ENCODE data around the gene SLC16A10. TPM values are rescaled to one million over a fixed set of nuclear protein-coding genes. Genes with fewer than 3 reads are reported as not detected.

The SLC16A10 gene
- total and polyA plus RNA-seq, 2 of the 4 experiments (the other 2 are of a cell fraction): not detected

DNA sequence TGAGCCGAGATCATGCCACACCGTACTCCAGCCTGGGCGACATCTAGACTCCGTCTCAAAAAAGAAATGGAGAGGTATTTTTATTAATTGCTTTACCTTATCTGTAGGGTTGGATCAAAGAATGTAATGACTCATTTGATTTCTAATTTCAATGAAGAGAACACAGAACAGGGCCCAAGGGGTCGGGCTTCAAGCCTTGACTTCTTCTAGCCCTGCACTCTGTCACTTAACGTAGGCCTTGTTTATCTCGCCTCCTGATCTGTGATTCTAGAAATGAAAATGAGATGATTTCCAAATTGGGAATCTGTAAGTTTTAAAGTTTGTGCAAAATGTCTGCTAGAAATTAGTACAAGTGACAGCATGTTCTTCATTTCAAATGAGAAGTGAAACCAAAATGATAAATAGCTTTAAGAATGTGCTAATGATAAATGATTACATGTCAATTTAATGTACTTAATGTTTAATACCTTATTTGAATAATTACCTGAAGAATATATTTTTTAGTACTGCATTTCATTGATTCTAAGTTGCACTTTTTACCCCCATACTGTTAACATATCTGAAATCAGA lies 180.5 kb downstream of the SLC16A10 start:
- H2BK20ac ChIP-seq (ENCODE audit: low read depth, low read length): no peak overlapping the region
- no peak overlapping the region for H2AK9ac ChIP-seq (replicated peaks; ENCODE audit: low read depth, low read length, poor library complexity)
- no peak overlapping the region for H2BK15ac ChIP-seq (ENCODE audit: low read depth, low read length)
- H2BK5ac ChIP-seq (ENCODE audit: low read depth, low read length, poor library complexity, severe bottlenecking): no peak overlapping the region
- H4K20me1 ChIP-seq (ENCODE audit: insufficient read depth, low read length): peaks cover 12% of the 10 kb centered on the region; the same call in 1 of the 2 replicates
- no peak overlapping the region for H4K91ac ChIP-seq (ENCODE audit: insufficient read depth, low read depth, low read length)
- WGBS, 2 experiments (ENCODE audit: extremely low coverage in 2 of 2, insufficient read length in 1 of 2): 100% methylated on average over 2 of the region's 7 CpGs; no CpG with 5 or more reads in 1 of the 2 experiments
- intact Hi-C loops (cut with micrococcal nuclease): no loop called here
- H3K4me1 ChIP-seq (ENCODE audit: control insufficient read depth, insufficient read depth, low read length): peaks cover 8% of the 10 kb centered on the region
- ChIA-PET CTCF (no interaction called here), POLR2A (ENCODE audit: unreplicated experiment) (no interaction called here)
- H3K18ac ChIP-seq (ENCODE audit: low read depth, low read length): no peak overlapping the region
- no peak overlapping the region for H3K4me2 ChIP-seq (ENCODE audit: low read depth, low read length)
- H3K27me3 ChIP-seq (ENCODE audit: control insufficient read depth, insufficient read depth, low read length): no peaks in the 10 kb centered on the region
- H3K79me1 ChIP-seq (ENCODE audit: low read depth in 1 of 2, low read length in 2 of 2): peaks cover 30 to 59% of the 10 kb centered on the region in 2 experiments
- in situ Hi-C loops (cut with MboI; ENCODE audit: low sequenced_read_pairs): loop anchor here (10.0 kb wide), 1 partner anchor 197 kb away; no protein-coding TSS in a partner anchor
- H3K14ac ChIP-seq (replicated peaks; ENCODE audit: low read depth, low read length): no peak overlapping the region
- H3K36me3 ChIP-seq (ENCODE audit: control insufficient read depth, insufficient read depth, low read length): peaks cover 18% of the 10 kb centered on the region
- no peak overlapping the region for H4K8ac ChIP-seq (ENCODE audit: low read depth in 2 of 2, low read length in 2 of 2)
- no peak overlapping the region for H2BK120ac ChIP-seq (ENCODE audit: low read depth, low read length)
- H3K27ac ChIP-seq (ENCODE audit: insufficient read depth, low read length): no peak overlapping the region
- H3K4ac ChIP-seq (ENCODE audit: low read depth, low read length): no peak overlapping the region
- dilution Hi-C loops (cut with HindIII; ENCODE audit: low sequenced_read_pairs, unreplicated experiment): no loop called here
- no peak overlapping the region for H2AFZ ChIP-seq (replicated peaks; ENCODE audit: low read length, poor library complexity)
- ATAC-seq (ENCODE audit: low read depth) (no peak), DNase-seq (no peak)
- no TSS peak for BruUV-seq (replicated peaks)
- H3K9me3 ChIP-seq (ENCODE audit: control insufficient read depth, insufficient read depth, low read length): no peaks in the 10 kb centered on the region
- H4K5ac ChIP-seq (ENCODE audit: low read depth, low read length): no peak overlapping the region
- TF ChIP-seq MAFK (IDR thresholded peaks at IDR 0.05; ENCODE audit: low read depth, low read length): no peak
- TF ChIP-seq, protein P1, sequence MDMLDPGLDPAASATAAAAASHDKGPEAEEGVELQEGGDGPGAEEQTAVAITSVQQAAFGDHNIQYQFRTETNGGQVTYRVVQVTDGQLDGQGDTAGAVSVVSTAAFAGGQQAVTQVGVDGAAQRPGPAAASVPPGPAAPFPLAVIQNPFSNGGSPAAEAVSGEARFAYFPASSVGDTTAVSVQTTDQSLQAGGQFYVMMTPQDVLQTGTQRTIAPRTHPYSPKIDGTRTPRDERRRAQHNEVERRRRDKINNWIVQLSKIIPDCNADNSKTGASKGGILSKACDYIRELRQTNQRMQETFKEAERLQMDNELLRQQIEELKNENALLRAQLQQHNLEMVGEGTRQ (IDR thresholded peaks at IDR 0.05; ENCODE audit: low read depth, low read length): no peak
- TF ChIP-seq, protein P2, sequence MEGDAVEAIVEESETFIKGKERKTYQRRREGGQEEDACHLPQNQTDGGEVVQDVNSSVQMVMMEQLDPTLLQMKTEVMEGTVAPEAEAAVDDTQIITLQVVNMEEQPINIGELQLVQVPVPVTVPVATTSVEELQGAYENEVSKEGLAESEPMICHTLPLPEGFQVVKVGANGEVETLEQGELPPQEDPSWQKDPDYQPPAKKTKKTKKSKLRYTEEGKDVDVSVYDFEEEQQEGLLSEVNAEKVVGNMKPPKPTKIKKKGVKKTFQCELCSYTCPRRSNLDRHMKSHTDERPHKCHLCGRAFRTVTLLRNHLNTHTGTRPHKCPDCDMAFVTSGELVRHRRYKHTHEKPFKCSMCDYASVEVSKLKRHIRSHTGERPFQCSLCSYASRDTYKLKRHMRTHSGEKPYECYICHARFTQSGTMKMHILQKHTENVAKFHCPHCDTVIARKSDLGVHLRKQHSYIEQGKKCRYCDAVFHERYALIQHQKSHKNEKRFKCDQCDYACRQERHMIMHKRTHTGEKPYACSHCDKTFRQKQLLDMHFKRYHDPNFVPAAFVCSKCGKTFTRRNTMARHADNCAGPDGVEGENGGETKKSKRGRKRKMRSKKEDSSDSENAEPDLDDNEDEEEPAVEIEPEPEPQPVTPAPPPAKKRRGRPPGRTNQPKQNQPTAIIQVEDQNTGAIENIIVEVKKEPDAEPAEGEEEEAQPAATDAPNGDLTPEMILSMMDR (conservative IDR thresholded peaks at IDR 0.05; ENCODE audit: low read depth, low read length): no peak
- no peak for TF ChIP-seq NFE2L2 (IDR thresholded peaks at IDR 0.05; ENCODE audit: low read depth, low read length)
- no peak for TF ChIP-seq MXI1 (IDR thresholded peaks at IDR 0.05; ENCODE audit: borderline replicate concordance, low read depth, low read length)
- TF ChIP-seq MAZ (IDR thresholded peaks at IDR 0.05; ENCODE audit: borderline replicate concordance, low read depth, low read length): no peak
- TF ChIP-seq CEBPB (IDR thresholded peaks at IDR 0.05; ENCODE audit: low read depth, low read length): no peak
- TF ChIP-seq, protein P3, sequence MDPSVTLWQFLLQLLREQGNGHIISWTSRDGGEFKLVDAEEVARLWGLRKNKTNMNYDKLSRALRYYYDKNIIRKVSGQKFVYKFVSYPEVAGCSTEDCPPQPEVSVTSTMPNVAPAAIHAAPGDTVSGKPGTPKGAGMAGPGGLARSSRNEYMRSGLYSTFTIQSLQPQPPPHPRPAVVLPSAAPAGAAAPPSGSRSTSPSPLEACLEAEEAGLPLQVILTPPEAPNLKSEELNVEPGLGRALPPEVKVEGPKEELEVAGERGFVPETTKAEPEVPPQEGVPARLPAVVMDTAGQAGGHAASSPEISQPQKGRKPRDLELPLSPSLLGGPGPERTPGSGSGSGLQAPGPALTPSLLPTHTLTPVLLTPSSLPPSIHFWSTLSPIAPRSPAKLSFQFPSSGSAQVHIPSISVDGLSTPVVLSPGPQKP (IDR thresholded peaks at IDR 0.05; ENCODE audit: borderline replicate concordance, low read depth, low read length): no peak
- TF ChIP-seq RAD21 (IDR thresholded peaks at IDR 0.05; ENCODE audit: low read length): no peak
- TF ChIP-seq CHD1 (IDR thresholded peaks at IDR 0.05; ENCODE audit: low read depth, low read length): no peak
- TF ChIP-seq SMC3 (IDR thresholded peaks at IDR 0.05; ENCODE audit: low read depth, low read length): no peak
- no peak overlapping the region for H3K9ac ChIP-seq (ENCODE audit: low read depth, low read length)
- no peak overlapping the region for H3K23ac ChIP-seq (ENCODE audit: low read depth, low read length)
- H3K56ac ChIP-seq (ENCODE audit: extremely low read depth, insufficient read depth, low read length): no peak overlapping the region
- no peak overlapping the region for H2AK5ac ChIP-seq (ENCODE audit: low read depth, low read length)
- peaks cover 3% of the 10 kb centered on the region for H3K9me1 ChIP-seq (ENCODE audit: insufficient read depth, low read length)
- H3K4me3 ChIP-seq (ENCODE audit: insufficient read depth, low read depth, low read length): no peak overlapping the region
